ENCODE data around the gene VEPH1. TPM values are rescaled to one million over a fixed set of nuclear protein-coding genes. Genes with fewer than 3 reads are reported as not detected.

The VEPH1 gene
- total and polyA plus RNA-seq, 9 of the 15 experiments (the other 6 are each of a cell fraction or from before 2014, with no cell fraction given): 4.5 to 15.6 (median 5.8) TPM

DNA sequence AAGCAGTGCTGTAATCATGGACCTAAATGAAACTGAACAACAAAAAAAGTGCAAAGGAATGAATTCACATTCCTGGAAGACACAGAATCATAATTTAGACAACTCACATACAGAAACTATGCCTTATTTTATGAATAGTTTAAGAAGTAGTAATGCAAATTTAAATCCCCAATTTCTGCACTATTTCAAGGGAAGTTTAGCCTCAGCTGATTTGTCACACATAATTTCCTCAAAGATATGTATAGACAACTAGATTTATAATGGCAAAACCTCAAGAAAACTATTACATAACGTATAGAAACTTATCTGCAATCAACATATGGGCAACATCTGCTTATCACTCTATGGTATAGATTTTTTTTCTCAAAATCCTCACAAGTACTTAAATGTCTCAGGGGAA lies 74.4 kb downstream of the VEPH1 start (continued):
- TF ChIP-seq, protein P1, sequence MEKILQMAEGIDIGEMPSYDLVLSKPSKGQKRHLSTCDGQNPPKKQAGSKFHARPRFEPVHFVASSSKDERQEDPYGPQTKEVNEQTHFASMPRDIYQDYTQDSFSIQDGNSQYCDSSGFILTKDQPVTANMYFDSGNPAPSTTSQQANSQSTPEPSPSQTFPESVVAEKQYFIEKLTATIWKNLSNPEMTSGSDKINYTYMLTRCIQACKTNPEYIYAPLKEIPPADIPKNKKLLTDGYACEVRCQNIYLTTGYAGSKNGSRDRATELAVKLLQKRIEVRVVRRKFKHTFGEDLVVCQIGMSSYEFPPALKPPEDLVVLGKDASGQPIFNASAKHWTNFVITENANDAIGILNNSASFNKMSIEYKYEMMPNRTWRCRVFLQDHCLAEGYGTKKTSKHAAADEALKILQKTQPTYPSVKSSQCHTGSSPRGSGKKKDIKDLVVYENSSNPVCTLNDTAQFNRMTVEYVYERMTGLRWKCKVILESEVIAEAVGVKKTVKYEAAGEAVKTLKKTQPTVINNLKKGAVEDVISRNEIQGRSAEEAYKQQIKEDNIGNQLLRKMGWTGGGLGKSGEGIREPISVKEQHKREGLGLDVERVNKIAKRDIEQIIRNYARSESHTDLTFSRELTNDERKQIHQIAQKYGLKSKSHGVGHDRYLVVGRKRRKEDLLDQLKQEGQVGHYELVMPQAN (IDR thresholded peaks at IDR 0.05; ENCODE audit: borderline replicate concordance): no peak
- TF ChIP-seq ZBTB8A (IDR thresholded peaks at IDR 0.05; ENCODE audit: partially characterized antibody): no peak
- no peak for TF ChIP-seq ZNF644 (tag; IDR thresholded peaks at IDR 0.05; ENCODE audit: low read depth)
- TF ChIP-seq U2AF1 (optimal IDR thresholded peaks at IDR 0.05; ENCODE audit: low read depth, low read length): no peak
- TF ChIP-seq, protein P2, sequence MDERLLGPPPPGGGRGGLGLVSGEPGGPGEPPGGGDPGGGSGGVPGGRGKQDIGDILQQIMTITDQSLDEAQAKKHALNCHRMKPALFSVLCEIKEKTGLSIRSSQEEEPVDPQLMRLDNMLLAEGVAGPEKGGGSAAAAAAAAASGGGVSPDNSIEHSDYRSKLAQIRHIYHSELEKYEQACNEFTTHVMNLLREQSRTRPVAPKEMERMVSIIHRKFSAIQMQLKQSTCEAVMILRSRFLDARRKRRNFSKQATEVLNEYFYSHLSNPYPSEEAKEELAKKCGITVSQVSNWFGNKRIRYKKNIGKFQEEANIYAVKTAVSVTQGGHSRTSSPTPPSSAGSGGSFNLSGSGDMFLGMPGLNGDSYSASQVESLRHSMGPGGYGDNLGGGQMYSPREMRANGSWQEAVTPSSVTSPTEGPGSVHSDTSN (CRISPR knock-in tag; IDR thresholded peaks at IDR 0.05; ENCODE audit: low read depth): no peak
- TF ChIP-seq, protein P2 (tag; conservative IDR thresholded peaks at IDR 0.05; ENCODE audit: low read depth): 0 out of 2 replicates have a peak, but pooled peaks have one; percentile 12

DNA sequence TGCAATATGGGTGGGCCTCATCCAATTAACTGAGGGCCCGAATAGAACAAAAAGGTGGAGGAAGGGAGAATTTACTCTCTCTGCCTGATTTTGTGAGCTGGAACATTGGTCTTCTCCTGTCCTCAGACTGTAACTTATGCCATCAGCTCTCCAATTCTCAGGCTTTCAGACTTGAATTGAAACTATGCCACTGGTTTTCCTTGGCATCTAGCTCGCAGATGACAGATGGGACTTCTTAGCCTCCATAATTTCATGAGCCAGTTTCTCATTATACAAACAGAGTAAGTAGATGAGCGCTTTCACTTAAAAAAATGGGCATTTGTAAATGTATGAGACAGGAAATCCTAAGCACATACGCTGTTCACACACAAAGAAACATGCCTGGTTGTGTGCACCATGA lies 75.3 kb downstream of the VEPH1 start:
- Histone ChIP-seq H4K20me1 (replicated peaks; ENCODE audit: control insufficient read depth, insufficient read depth, low read length) (no peaks in the 10 kb centered on the region), H3K9ac (ENCODE audit: insufficient read depth in 1 of 2, low read depth in 2 of 2, low read length in 2 of 2) (no peak overlapping the region), H3K36me3 (ENCODE audit: control insufficient read depth, insufficient read depth, low read length) (no peaks in the 10 kb centered on the region), H3K9me3 (replicated peaks; ENCODE audit: control insufficient read depth, insufficient read depth, low read depth, low read length) (no peaks in the 10 kb centered on the region), H2AFZ (ENCODE audit: low read depth, low read length) (no peak overlapping the region), H3K4me1 (replicated peaks in 1 of 2; ENCODE audit: control insufficient read depth in 2 of 2, insufficient read depth in 2 of 2, low read length in 2 of 2) (no peaks in the 10 kb centered on the region), H3K4me2 (ENCODE audit: insufficient read depth, low read length) (no peak overlapping the region), H3K27ac (ENCODE audit: extremely low read depth, low read depth, low read length) (no peak overlapping the region), H3K27me3 (ENCODE audit: control insufficient read depth in 2 of 2, insufficient read depth in 2 of 2, low read length in 2 of 2) (no peaks in the 10 kb centered on the region), H3K79me2 (ENCODE audit: control insufficient read depth, insufficient read depth, low read length) (no peaks in the 10 kb centered on the region), H3K9me1 (ENCODE audit: control insufficient read depth, insufficient read depth, low read length) (no peaks in the 10 kb centered on the region), H3K4me3 (no peak overlapping the region)
- no peak for DNase-seq (ENCODE audit: extremely low read depth in 1 of 4, low spot score in 3 of 4)
- WGBS (ENCODE audit: insufficient coverage, low coverage, missing lambda C conversion rate): 16% methylated on average over 4 of the region's 4 CpGs
- ChIA-PET CTCF (ENCODE audit: low intra/inter-chr PET ratio) (no interaction called here), POLR2A (no interaction called here)
- in situ Hi-C loops (cut with MboI): no loop called here
- no TSS peak for BruUV-seq (replicated peaks)
- no peak for FAIRE-seq
- intact Hi-C loops (cut with micrococcal nuclease): no loop called here
- no peak for ATAC-seq
- TF ChIP-seq, protein P3, sequence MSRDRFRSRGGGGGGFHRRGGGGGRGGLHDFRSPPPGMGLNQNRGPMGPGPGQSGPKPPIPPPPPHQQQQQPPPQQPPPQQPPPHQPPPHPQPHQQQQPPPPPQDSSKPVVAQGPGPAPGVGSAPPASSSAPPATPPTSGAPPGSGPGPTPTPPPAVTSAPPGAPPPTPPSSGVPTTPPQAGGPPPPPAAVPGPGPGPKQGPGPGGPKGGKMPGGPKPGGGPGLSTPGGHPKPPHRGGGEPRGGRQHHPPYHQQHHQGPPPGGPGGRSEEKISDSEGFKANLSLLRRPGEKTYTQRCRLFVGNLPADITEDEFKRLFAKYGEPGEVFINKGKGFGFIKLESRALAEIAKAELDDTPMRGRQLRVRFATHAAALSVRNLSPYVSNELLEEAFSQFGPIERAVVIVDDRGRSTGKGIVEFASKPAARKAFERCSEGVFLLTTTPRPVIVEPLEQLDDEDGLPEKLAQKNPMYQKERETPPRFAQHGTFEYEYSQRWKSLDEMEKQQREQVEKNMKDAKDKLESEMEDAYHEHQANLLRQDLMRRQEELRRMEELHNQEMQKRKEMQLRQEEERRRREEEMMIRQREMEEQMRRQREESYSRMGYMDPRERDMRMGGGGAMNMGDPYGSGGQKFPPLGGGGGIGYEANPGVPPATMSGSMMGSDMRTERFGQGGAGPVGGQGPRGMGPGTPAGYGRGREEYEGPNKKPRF (IDR thresholded peaks at IDR 0.05; ENCODE audit: low read depth, low read length): no peak
- TF ChIP-seq NR4A1 (CRISPR knock-in tag; IDR thresholded peaks at IDR 0.05) (no peak), NR4A1 (tag; IDR thresholded peaks at IDR 0.05) (no peak), GTF2E2 (tag; IDR thresholded peaks at IDR 0.05) (no peak), SMAD2 (IDR thresholded peaks at IDR 0.05; ENCODE audit: low read depth, low read length) (no peak), SMAD3 (CRISPR knock-in tag; conservative IDR thresholded peaks at IDR 0.05) (no peak), NFIC (IDR thresholded peaks at IDR 0.05) (no peak), RBM14 (IDR thresholded peaks at IDR 0.05; ENCODE audit: borderline replicate concordance, insufficient read depth, low read depth, low read length) (no peak), EWSR1 (IDR thresholded peaks at IDR 0.05; ENCODE audit: borderline replicate concordance, low read depth, partially characterized antibody) (no peak), ZNF707 (CRISPR knock-in tag; conservative IDR thresholded peaks at IDR 0.05) (no peak)
